ENCODE results near the gene PNPLA7.
"Not testable (repeated sequence)": the region's sequence is repeated elsewhere in the genome, so short reads cannot be mapped to it uniquely, and the experiment has no call there.

The PNPLA7 gene

GRCh38 chr9:137581361-137582285 is 31.4 kb upstream of the PNPLA7 start:
- no peaks in the 10 kb centered on the region for H3K9me3 Mint-ChIP-seq
- H3K27me3 Mint-ChIP-seq (ENCODE audit: low read depth), result no peaks in the 10 kb centered on the region
- H3K4me3 Mint-ChIP-seq, result no peak overlapping the region
- peaks cover 10% of the 10 kb centered on the region for H3K4me1 Mint-ChIP-seq (ENCODE audit: low read depth)
- H3K36me3 Mint-ChIP-seq (ENCODE audit: low read depth), result peaks cover 14% of the 10 kb centered on the region
- H3K27ac Mint-ChIP-seq, result no peak overlapping the region

DNA sequence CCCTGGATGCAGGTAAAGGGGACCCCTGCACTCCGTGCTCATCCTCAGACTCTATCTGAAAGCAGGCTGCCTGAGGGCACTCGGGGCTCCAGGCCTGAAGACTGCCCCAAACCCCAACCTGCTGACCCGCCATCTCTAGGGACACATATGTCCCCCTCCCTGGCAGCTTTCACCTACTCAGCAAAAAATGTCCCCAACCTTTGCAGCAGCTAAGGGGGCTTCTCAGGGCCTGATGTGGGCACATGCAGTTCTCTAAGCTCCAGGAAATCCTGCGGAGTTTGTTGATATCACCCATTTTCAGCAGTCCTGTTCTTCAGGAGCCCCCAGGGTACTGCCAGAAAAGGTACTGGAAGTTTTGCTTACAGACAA is 30.7 kb upstream of the PNPLA7 start:
- H3K27me3 Mint-ChIP-seq (ENCODE audit: low read depth), result no peaks in the 10 kb centered on the region
- no peak overlapping the region for H3K27ac Mint-ChIP-seq
- H3K4me1 Mint-ChIP-seq (ENCODE audit: low read depth), result peaks cover 15% of the 10 kb centered on the region
- no peak overlapping the region for H3K4me3 Mint-ChIP-seq
- H3K9me3 Mint-ChIP-seq, result no peaks in the 10 kb centered on the region
- peaks cover 13% of the 10 kb centered on the region for H3K36me3 Mint-ChIP-seq (ENCODE audit: low read depth)

DNA sequence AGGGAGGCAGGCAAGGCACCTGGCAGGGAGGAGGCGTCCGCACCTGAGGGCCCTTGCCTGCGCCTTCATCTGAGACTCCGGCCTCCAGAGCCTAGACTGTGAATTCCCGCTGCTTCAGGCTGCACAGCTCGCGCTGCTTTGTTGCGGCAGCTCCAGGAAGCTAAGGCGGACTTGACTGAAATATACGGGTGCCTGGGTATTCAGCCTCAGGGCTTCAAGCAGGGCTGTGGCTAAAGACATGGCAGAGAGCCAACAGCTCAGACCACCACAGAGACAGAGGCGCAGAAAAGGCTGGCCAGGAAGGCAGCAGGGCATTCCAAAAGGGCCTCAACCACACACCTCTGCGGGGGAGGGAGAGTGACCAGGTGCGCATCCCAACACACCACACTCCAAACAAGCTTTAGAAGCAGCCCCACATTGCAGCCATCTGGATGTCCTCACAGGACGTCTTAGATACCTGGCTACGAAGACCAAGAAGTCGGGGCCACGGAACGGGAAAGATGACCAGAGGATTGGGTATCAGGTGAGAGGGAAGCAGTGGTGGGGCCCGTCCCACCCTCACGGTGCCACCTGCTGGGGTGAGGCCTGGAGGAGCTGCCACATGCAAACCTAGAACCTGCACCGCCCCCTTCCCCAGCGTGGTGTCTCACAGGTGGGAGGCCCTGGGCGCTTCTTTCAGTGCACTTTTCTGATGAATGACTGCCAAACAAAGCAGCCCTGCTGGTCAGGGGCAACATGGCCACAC is 30.2 kb upstream of the PNPLA7 start:
- no peak overlapping the region for H3K27ac Mint-ChIP-seq

DNA sequence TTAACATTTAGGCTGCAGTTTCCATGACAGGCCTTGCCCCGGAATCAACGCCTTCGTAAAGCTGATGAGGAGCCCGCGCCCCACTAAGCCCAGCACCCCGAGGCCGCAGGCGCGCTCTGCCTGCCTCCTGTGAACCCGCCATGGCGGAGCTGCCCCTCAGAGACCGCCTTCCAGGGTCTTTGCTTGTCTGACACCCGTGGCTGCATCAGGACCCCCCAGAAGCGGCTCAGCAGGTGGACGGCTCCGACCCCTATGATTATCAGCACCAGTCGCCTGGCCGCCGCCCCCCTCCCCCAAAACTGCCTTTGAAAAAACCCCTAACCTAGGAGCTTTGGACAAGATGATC is 29.0 kb upstream of the PNPLA7 start:
- H3K4me3 Mint-ChIP-seq, result peak overlapping the region; percentile 78
- peak overlapping the region; percentile 26 for H3K27ac Mint-ChIP-seq
- H3K4me1 Mint-ChIP-seq (ENCODE audit: low read depth), result peaks cover 27% of the 10 kb centered on the region
- no peaks in the 10 kb centered on the region for H3K9me3 Mint-ChIP-seq
- H3K27me3 Mint-ChIP-seq (ENCODE audit: low read depth), result no peaks in the 10 kb centered on the region
- H3K36me3 Mint-ChIP-seq (ENCODE audit: low read depth), result peaks cover 22% of the 10 kb centered on the region

More for the DNA sequence above, 30.2 kb upstream of the PNPLA7 start:
- Mint-ChIP-seq H3K4me1 (ENCODE audit: low read depth) (peaks cover 21% of the 10 kb centered on the region), H3K4me3 (no peak overlapping the region), H3K27me3 (ENCODE audit: low read depth) (no peaks in the 10 kb centered on the region), H3K9me3 (no peaks in the 10 kb centered on the region), H3K36me3 (ENCODE audit: low read depth) (peaks cover 18% of the 10 kb centered on the region)

DNA sequence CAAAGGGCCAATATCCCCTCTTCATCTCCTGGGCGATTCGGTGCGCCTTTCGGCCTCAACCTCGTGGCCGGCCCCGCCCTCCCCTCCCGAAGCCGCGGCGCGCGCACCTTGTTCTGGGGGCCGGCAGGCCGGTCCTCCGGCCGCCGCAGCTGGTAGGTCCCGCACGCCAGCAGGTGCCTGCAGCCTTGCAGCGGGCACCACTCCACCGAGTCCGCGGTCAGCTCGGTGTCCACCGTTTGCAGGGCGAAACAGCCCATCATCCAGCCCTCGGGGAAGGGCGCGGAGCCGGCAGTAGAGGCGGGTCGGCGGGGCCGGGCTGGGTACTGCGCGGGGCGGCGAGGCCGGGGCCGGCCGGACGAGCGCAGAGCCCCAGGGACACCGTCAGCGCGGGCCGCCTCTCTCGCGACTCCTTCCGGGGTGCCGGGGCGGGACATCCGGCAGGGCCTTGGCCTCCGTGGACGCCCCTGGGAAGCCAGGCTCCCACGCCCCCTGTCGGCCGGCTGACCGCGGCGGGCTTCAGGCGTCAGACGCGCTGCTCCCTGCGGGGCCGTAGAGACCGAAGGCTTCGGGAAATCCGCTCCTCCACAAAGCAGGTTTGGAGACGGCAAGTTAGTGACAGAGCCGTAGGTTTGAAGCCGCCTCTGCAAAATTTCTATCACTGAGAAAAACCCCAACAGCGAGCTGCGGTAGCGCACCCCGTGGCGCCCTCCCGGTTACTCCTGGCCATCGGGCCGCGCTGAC is 28.5 kb upstream of the PNPLA7 start, which contains the start of gene DPH7:
DPH7 (minus strand) TSS at position 408 of the 741 bp plus-strand sequence; CDS start at position 260, 148 bp downstream.
- Mint-ChIP-seq H3K27me3 (ENCODE audit: low read depth) (no peaks in the 10 kb centered on the region), H3K27ac (peak within 1 kb of the TSS; percentile 41), H3K36me3 (ENCODE audit: low read depth) (peaks cover 25% of the 10 kb centered on the region), H3K9me3 (no peaks in the 10 kb centered on the region), H3K4me1 (ENCODE audit: low read depth) (peaks cover 27% of the 10 kb centered on the region), H3K4me3 (peak within 1 kb of the TSS; percentile 78)

- Mint-ChIP-seq H3K9me3 (no peaks in the 10 kb centered on the region), H3K4me1 (ENCODE audit: low read depth) (peaks cover 27% of the 10 kb centered on the region), H3K4me3 (peak overlapping the region; percentile 73), H3K36me3 (ENCODE audit: low read depth) (peaks cover 27% of the 10 kb centered on the region), H3K27me3 (ENCODE audit: low read depth) (no peaks in the 10 kb centered on the region), H3K27ac (peak overlapping the region; percentile 49)
These were observed 25.7 kb upstream of the PNPLA7 start for GRCh38 chr9:137575716-137576411.

GRCh38 chr9:137575364-137575715 is 25.1 kb upstream of the PNPLA7 start:
- H3K36me3 Mint-ChIP-seq (ENCODE audit: low read depth), result peaks cover 31% of the 10 kb centered on the region

GRCh38 chr9:137574192-137574591 is 24.0 kb upstream of the PNPLA7 start:
- peaks cover 33% of the 10 kb centered on the region for H3K4me1 Mint-ChIP-seq (ENCODE audit: low read depth)
- H3K36me3 Mint-ChIP-seq (ENCODE audit: low read depth), result peaks cover 33% of the 10 kb centered on the region
- no peaks in the 10 kb centered on the region for H3K9me3 Mint-ChIP-seq
- no peaks in the 10 kb centered on the region for H3K27me3 Mint-ChIP-seq (ENCODE audit: low read depth)
- H3K27ac Mint-ChIP-seq, result no peak overlapping the region
- no peak overlapping the region for H3K4me3 Mint-ChIP-seq

More at GRCh38 chr9:137575364-137575715, 25.1 kb upstream of the PNPLA7 start:
- Mint-ChIP-seq H3K27ac (peak overlapping the region; percentile 49), H3K9me3 (no peaks in the 10 kb centered on the region), H3K4me1 (ENCODE audit: low read depth) (peaks cover 31% of the 10 kb centered on the region), H3K4me3 (no peak overlapping the region), H3K27me3 (ENCODE audit: low read depth) (no peaks in the 10 kb centered on the region)

DNA sequence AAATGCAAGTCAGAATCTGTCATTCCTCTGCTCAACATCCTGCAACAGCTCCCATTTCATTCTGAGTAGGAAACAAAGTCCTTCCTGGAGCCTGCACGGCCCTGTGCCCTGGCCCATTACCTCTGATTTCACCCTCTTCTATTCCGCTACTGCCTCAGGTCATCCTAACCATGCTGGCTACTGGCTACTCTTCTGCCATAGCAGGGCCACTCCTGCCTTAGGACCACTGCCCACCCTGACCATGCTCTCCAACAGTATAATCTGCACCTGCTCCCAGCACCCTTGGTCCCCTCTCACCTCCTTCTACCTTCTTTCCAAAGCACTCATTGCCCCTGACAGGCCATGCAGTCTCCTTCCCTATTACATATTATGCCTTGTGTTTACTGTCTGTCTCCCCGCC is 20.4 kb upstream of the PNPLA7 start:
- H3K27me3 Mint-ChIP-seq (ENCODE audit: low read depth), result no peaks in the 10 kb centered on the region
- H3K4me1 Mint-ChIP-seq (ENCODE audit: low read depth), result peaks cover 17% of the 10 kb centered on the region
- no peak overlapping the region for H3K4me3 Mint-ChIP-seq
- no peaks in the 10 kb centered on the region for H3K9me3 Mint-ChIP-seq
- peaks cover 24% of the 10 kb centered on the region for H3K36me3 Mint-ChIP-seq (ENCODE audit: low read depth)
- H3K27ac Mint-ChIP-seq, result no peak overlapping the region

- H3K36me3 Mint-ChIP-seq (ENCODE audit: low read depth), result peaks cover 19% of the 10 kb centered on the region
- peaks cover 10% of the 10 kb centered on the region for H3K4me1 Mint-ChIP-seq (ENCODE audit: low read depth)
- H3K27ac Mint-ChIP-seq, result no peak overlapping the region
These were observed 19.5 kb upstream of the PNPLA7 start for GRCh38 chr9:137569609-137570203.

DNA sequence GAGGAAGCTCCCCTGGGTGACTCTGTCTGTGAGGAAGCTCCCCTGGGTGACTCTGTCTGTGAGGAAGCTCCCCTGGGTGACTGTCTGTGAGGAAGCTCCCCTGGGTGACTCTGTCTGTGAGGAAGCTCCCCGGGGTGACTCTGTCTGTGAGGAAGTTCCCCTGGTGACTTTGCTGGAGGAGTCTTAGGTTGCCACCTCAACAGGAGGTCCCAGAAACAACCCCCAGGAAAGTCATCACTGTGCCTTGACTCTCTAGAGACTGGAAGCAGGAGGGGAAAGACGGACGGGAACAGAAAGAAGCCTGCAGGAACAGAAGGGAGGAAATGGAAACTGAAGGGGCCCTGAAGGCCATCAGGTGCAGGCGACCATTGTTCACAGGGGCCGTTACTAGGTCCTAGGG is 18.2 kb upstream of the PNPLA7 start:
- H3K9me3 Mint-ChIP-seq; H3K27ac Mint-ChIP-seq; H3K27me3 Mint-ChIP-seq (ENCODE audit: low read depth): not testable (repeated sequence)

More at GRCh38 chr9:137569609-137570203, 19.5 kb upstream of the PNPLA7 start:
- H3K9me3 Mint-ChIP-seq, result no peaks in the 10 kb centered on the region
- no peak overlapping the region for H3K4me3 Mint-ChIP-seq
- H3K27me3 Mint-ChIP-seq (ENCODE audit: low read depth), result no peaks in the 10 kb centered on the region

GRCh38 chr9:137564817-137565411 is 14.7 kb upstream of the PNPLA7 start:
- Mint-ChIP-seq H3K9me3 (no peaks in the 10 kb centered on the region), H3K27ac (no peak overlapping the region), H3K4me3 (no peak overlapping the region), H3K27me3 (ENCODE audit: low read depth) (no peaks in the 10 kb centered on the region), H3K4me1 (ENCODE audit: low read depth) (peaks cover 4% of the 10 kb centered on the region), H3K36me3 (ENCODE audit: low read depth) (peaks cover 21% of the 10 kb centered on the region)

More for the DNA sequence above, 18.2 kb upstream of the PNPLA7 start:
- H3K4me3 Mint-ChIP-seq; H3K4me1 Mint-ChIP-seq (ENCODE audit: low read depth): not testable (repeated sequence)
- H3K36me3 Mint-ChIP-seq (ENCODE audit: low read depth), result peaks cover 20% of the 10 kb centered on the region

- Mint-ChIP-seq H3K27me3 (ENCODE audit: low read depth) (no peaks in the 10 kb centered on the region), H3K36me3 (ENCODE audit: low read depth) (peaks cover 26% of the 10 kb centered on the region), H3K4me1 (ENCODE audit: low read depth) (peaks cover 4% of the 10 kb centered on the region), H3K4me3 (no peak overlapping the region), H3K9me3 (no peaks in the 10 kb centered on the region), H3K27ac (no peak overlapping the region)
These were observed 13.9 kb upstream of the PNPLA7 start for GRCh38 chr9:137564134-137564533.
